AG10803 (cell line): ENCODE measurements around the gene ZXDC.

ENCODE experiments used
- DNase-seq: peaks from one replicate; pipeline ENCODE4 v3.0.0; 2010; ENCODE audit warnings: low read depth
- H3K4me3 ChIP-seq: 2 replicates; pipeline ENCODE4 v1.5.1; 2011; ENCODE audit warnings: mild to moderate bottlenecking, low read length, control low read depth
- TF ChIP-seq, protein P1 (sequence below): conservative IDR thresholded peaks from 2 replicates; pipeline ENCODE4 v1.5.1; 2011; ENCODE audit warnings: mild to moderate bottlenecking, low read length, control low read depth, inconsistent platforms

Gene ZXDC

DNA sequence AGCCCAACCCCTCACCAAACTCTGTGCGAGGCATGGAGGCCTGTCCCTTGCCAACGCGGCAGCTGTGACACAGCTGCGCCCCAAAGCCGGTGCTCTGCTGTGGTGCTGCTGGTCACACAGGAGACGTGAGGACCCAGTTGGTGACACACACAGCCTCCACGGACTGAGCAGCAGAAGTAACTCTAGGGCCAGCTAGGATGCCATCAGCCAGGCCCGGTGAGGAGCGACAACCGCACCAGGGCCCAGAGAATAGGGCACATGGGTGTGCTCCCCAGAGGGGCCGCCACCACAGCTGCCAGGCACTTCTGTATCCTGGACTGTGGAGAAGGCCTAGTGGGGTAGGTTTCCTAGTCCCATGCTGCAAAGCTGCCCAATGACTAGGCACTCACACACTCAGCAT, 10.7 kb downstream of the ZXDC start:
- H3K4me3 ChIP-seq: no peak overlapping the region
- TF ChIP-seq, protein P1, sequence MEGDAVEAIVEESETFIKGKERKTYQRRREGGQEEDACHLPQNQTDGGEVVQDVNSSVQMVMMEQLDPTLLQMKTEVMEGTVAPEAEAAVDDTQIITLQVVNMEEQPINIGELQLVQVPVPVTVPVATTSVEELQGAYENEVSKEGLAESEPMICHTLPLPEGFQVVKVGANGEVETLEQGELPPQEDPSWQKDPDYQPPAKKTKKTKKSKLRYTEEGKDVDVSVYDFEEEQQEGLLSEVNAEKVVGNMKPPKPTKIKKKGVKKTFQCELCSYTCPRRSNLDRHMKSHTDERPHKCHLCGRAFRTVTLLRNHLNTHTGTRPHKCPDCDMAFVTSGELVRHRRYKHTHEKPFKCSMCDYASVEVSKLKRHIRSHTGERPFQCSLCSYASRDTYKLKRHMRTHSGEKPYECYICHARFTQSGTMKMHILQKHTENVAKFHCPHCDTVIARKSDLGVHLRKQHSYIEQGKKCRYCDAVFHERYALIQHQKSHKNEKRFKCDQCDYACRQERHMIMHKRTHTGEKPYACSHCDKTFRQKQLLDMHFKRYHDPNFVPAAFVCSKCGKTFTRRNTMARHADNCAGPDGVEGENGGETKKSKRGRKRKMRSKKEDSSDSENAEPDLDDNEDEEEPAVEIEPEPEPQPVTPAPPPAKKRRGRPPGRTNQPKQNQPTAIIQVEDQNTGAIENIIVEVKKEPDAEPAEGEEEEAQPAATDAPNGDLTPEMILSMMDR: no peak
- no peak for DNase-seq

DNA sequence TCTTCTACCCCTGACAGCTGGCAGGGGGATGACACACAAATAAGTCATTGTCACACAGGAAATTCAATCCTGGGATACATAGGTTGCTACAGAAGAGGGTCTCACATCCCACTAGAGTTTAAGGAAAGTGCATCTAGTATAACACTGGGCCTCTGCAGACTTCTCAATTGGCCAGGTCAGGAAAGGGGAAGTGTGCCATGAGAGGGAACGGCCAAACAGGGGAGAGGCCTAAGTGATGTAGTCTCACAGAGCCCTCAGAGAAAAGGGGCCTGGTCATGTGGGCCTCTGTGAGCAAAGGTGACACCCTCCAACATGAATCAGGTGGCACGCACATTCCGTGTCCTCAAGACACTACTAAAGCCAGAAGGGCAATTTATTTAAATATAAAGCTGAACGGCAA, 11.2 kb downstream of the ZXDC start:
- DNase-seq: no peak
- TF ChIP-seq, protein P1: no peak
- no peak overlapping the region for H3K4me3 ChIP-seq

DNA sequence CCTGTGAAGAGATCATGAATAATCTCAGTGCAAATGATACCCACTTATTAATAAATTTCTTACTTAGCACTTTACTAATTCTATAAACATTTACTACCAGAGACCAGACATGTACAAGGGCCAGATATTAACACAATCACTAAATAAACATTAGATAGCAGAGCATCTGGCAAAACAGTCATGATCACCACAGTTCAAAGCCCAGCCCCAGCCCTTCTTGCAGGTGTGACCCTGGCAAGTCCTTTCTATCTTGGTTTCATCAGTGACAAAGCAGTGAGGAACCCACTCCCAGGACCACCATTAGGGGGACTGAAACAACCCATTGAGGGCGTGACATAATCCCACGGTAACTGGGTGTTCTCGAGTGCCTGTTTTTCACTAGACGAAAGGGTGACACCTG, 11.6 kb downstream of the ZXDC start:
- DNase-seq: no peak
- H3K4me3 ChIP-seq: no peak overlapping the region
- TF ChIP-seq, protein P1: no peak

DNA sequence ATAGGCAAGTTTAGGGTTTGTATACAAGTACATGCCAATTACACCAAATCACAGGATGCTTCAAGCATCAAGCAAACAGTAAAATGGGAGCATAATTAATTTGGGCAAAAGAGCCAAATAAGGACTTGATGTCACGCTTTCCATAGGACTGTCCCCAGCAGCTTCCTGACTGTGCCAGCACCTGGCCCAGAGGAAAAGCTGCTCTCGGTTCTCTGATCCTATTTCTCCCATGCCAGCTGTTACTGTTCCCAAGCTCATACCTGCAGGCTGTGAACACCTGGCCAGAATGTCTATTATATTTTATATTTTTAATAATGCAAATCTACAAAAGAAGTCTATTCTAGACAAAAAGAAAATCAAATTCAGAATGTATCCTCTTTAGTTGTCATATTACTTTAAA, 12.2 kb downstream of the ZXDC start:
- TF ChIP-seq, protein P1: no peak
- no peak overlapping the region for H3K4me3 ChIP-seq
- DNase-seq: no peak

DNA sequence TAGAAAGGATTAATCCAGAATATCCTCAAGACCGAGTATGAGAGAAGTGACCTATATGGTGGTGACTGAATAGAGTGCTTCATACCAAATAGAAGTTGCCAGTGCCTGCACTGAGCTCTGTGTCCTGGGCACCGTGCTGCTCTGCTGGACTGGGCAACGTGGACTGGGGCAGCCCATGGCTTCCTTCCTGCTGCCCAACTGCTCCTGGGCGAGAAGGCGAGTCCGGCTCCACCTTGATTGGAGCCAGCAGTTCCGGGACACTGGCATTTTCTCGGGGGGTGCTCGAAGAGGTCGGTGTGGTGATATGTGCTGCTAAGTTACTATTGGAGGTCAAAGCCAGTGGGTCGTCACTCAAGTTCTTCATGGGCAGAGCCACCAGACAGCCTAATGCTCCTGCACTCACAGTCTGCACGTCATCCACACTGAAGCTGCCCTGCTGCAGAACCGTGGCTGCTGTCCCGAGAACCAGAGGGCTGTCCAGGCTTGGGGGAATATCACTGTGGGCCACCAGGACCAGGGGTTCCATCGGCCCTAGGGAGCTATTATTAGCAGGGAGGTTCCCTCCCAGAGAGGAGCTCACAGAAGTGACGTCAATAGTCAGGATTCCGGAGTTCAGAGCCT, 14.1 kb downstream of the ZXDC start:
- H3K4me3 ChIP-seq: no peak overlapping the region
- TF ChIP-seq, protein P1: no peak
- no peak for DNase-seq

DNA sequence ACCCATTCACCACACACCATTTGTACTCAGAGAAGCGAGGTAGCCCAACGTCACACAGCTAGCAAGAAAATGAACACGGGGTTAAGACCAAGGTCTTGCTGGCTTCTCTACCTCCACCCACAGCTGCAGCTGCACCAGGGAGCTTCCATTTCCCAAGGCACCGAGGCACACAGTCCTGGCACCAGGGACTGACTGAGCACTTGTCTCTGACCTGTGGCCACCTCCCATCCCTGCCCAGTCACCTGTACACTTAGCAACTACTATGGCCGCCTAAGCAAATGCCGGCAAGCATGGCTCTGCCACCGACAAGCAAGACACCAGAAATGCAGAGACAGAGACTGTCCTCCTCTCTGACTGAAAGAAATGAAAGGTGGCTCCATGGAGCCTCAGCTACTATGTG, 15.3 kb downstream of the ZXDC start:
- no peak overlapping the region for H3K4me3 ChIP-seq
- TF ChIP-seq, protein P1: no peak
- no peak for DNase-seq

DNA sequence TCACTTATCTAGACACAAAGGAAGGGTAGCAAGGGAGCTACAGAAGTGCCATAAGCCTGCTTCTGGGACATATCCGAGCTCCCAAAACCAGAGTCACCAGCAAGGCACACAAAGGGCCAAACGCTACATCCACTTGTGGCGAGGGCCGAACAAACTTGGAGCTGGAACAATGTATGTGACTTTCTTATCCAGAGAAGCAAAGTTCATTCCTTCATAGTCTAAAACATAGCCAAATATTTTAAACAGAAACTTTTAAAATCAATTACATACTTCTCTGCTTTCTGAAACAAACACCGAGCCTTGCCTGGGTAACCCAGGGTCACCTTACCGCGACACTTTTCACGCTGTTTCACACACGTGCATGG, 15.9 kb downstream of the ZXDC start:
- DNase-seq: no peak
- H3K4me3 ChIP-seq: no peak overlapping the region
- TF ChIP-seq, protein P1: no peak
